ENCODE results near the gene CDKN2D. TPM values are rescaled to one million over a fixed set of nuclear protein-coding genes. Genes with fewer than 3 reads are reported as not detected.
"Not testable (repeated sequence)": the region's sequence is repeated elsewhere in the genome, so short reads cannot be mapped to it uniquely, and the experiment has no call there.

CDKN2D gene
- total and polyA plus RNA-seq, 8 donors: 7.2 to 15.7 (median 10.0) TPM

DNA sequence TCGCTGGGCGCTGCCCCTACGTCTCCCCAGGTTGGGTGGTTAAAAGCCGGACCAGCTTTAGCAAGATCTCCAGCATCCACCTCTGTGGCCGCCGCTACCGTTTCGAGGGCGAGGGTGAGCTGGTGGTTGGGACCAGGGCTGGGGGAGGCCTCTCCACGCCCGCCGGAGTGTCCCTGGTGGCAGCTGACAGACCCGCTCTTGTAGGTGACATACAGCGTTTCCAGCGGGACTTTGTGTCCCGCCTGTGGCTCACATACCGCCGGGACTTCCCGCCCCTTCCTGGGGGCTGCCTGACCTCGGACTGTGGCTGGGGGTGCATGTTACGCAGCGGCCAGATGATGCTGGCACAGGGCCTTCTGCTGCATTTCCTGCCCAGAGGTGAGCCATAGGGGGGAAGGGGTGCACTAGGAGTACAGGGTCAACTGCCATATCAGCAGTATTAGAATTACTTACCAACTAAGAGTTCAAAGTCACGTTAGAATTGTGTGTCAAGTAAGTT, 24.0 kb downstream of the CDKN2D start:
- DNase-seq: peak in 1 of 4 donors; percentile 75
- intact Hi-C loops (cut with DNase I): no loop called here

DNA sequence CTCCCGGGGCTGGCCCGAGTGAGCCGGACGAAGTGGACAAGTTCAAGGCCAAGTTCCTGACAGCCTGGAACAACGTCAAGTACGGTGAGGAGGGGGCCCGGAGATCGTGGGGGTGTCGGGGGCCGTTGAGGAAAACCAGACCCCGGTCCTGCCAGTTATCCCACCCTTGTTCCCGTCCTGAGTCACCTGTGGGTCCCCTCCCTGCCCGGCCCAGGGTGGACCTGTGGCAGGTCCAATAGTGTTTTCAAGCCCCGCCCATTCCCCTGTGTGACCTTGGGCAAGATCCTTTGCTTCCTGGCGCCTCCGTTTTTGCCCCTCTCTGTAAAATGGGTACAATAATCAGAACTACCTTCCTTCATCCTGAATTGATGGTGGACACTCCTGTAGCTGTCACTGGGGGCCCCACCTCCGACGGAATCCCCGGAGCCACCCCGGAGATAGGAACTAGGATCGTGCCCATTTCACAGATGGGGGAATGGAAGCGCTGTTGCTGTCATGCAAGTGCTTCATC, 24.5 kb downstream of the CDKN2D start:
- intact Hi-C loops (cut with DNase I): no loop called here
- peak in 1 of 4 donors; percentile 81 for DNase-seq
- H3K27ac ChIP-seq: peak overlapping the region; percentile 77 to 85
- TF ChIP-seq, protein P1, sequence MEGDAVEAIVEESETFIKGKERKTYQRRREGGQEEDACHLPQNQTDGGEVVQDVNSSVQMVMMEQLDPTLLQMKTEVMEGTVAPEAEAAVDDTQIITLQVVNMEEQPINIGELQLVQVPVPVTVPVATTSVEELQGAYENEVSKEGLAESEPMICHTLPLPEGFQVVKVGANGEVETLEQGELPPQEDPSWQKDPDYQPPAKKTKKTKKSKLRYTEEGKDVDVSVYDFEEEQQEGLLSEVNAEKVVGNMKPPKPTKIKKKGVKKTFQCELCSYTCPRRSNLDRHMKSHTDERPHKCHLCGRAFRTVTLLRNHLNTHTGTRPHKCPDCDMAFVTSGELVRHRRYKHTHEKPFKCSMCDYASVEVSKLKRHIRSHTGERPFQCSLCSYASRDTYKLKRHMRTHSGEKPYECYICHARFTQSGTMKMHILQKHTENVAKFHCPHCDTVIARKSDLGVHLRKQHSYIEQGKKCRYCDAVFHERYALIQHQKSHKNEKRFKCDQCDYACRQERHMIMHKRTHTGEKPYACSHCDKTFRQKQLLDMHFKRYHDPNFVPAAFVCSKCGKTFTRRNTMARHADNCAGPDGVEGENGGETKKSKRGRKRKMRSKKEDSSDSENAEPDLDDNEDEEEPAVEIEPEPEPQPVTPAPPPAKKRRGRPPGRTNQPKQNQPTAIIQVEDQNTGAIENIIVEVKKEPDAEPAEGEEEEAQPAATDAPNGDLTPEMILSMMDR (IDR thresholded peaks at IDR 0.05): no peak
- peak overlapping the region; percentile 87 to 92 for H3K4me3 ChIP-seq
- H3K27me3 ChIP-seq: no peaks in the 10 kb centered on the region
- no peaks in the 10 kb centered on the region for H3K9me3 ChIP-seq
- H3K4me1 ChIP-seq: peaks cover 7 to 36% of the 10 kb centered on the region in 2 donors
- H3K36me3 ChIP-seq: peaks cover 0 to 30% of the 10 kb centered on the region in 2 donors
- peak; percentile 51 for ATAC-seq

More for the DNA sequence above, 24.0 kb downstream of the CDKN2D start:
- ATAC-seq: no peak
- H3K27ac ChIP-seq: peak overlapping the region in 1 of 2 donors; percentile 1
- H3K4me1 ChIP-seq: peaks cover 7 to 34% of the 10 kb centered on the region in 2 donors
- H3K27me3 ChIP-seq: no peaks in the 10 kb centered on the region
- peak overlapping the region; percentile 87 to 92 for H3K4me3 ChIP-seq
- peaks cover 0 to 35% of the 10 kb centered on the region in 2 donors for H3K36me3 ChIP-seq
- TF ChIP-seq, protein P1 (IDR thresholded peaks at IDR 0.05): no peak
- no peaks in the 10 kb centered on the region for H3K9me3 ChIP-seq

DNA sequence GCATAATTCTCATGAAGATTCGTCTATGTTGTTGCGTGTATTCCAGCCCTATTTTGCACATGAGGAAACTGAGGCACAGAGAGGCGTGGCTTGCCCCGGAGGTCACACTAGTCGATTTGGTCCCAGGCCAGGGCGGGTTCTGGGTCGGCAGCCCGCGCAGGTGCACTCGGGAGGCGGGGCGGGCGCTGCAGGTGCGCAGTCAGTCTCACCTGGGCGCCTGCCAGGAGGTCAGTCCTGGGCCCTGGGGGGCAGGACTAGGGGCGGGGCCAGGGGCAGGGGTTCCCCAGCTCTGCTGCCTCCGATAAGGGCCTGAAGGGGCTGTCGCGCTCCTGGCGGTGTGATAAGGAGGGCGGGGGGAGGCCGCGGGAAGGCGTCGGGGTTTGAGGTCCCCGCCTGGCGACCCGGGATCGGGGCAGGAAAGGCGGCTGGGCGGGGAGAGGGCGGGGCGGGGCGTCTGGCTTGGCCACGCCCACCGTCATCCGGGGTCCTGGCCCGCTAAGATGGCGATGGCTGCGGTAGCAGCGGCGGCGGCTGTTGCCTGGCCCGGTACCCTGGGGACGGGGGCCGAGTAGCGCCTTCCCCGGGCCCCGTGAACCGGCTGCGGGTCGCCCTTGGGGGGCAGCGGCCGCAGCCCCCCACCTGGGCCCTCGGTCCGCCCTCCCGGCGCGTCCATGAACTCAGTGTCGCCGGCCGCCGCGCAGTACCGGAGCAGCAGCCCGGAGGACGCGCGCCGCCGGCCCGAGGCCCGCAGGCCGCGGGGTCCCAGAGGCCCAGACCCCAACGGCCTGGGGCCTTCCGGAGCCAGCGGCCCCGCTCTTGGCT, 25.1 kb downstream of the CDKN2D start, which contains the start of gene ATG4D:
TSS of gene ATG4D (plus strand) at position 485 of the 822 bp plus-strand sequence. CDS start at position 672, 187 bp downstream.
- Histone ChIP-seq H3K27me3 (peaks cover 0 to 6% of the 10 kb centered on the region in 2 donors), H3K4me3 (peak within 1 kb of the TSS; percentile 87 to 92), H3K36me3 (peaks cover 0 to 23% of the 10 kb centered on the region in 2 donors), H3K27ac (peak within 1 kb of the TSS; percentile 77 to 85), H3K4me1 (peaks cover 7 to 41% of the 10 kb centered on the region in 2 donors), H3K9me3 (no peaks in the 10 kb centered on the region)
- intact Hi-C loops (cut with DNase I): no loop called here
- TF ChIP-seq, protein P1 (IDR thresholded peaks at IDR 0.05): no peak
- DNase-seq: peak; percentile 63 to 95 (median 88)
- ATAC-seq: peak; percentile 93

DNA sequence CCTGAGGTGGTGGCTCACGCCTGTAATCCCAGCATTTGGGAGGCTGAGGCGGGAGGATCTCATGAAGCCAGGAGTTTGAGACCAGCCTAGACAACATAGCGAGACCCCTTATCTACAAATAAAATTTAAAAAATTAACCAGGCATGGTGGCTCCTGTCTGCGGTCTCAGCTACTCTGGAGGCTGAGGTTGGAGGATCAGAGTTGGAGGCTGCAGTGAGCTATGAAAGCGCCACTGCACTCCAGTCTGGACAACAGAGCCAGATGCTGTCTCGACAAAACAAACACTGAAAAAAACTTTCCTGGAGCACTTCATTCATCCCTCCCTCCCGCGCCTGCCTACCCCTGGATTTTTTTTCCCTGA, 25.7 kb downstream of the CDKN2D start:
- Histone ChIP-seq H3K36me3 (peaks cover 0 to 17% of the 10 kb centered on the region in 2 donors), H3K4me3 (peak overlapping the region in 1 of 2 donors; percentile 92), H3K4me1 (peaks cover 7 to 41% of the 10 kb centered on the region in 2 donors), H3K27ac (no peak overlapping the region), H3K9me3 (no peaks in the 10 kb centered on the region), H3K27me3 (peaks cover 0 to 12% of the 10 kb centered on the region in 2 donors)
- TF ChIP-seq, protein P1 (IDR thresholded peaks at IDR 0.05): no peak
- ATAC-seq (peak; percentile 1), DNase-seq (no peak)
- intact Hi-C loops (cut with DNase I): no loop called here

DNA sequence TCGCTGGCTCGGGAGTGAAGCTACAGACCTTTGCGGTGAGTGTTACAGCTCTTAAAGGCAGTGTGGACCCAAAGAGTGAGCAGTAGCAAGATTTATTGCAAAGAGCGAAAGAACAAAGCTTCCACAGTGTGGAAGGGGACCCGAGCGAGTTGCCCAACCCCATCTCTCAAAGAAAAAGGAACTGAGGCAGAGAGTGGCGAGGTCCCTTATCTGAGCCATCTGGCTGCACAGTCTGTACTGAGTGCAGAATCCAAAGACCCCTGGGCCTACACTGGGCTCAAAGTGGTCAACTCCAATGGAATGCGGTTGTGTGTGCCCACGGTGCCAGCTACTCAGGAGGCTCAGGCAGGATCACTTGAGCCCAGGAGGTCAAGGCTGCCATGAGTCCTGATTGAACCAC, 29.8 kb downstream of the CDKN2D start:
- H3K4me3 ChIP-seq; H3K36me3 ChIP-seq; intact Hi-C loops (cut with DNase I); ATAC-seq; H3K27ac ChIP-seq; H3K9me3 ChIP-seq; DNase-seq: not testable (repeated sequence)
- Histone ChIP-seq H3K27me3 (peaks cover 0 to 21% of the 10 kb centered on the region in 2 donors), H3K4me1 (peaks cover 0 to 23% of the 10 kb centered on the region in 2 donors)

Measured in left lung (tissue), 10 donors.